Ascending aorta (tissue), 2 donors: Measurements from ENCODE around the gene RAB27A. TPM values are rescaled to one million over a fixed set of nuclear protein-coding genes. Genes with fewer than 3 reads are reported as not detected.

Experiments used
- DNase-seq, 2 donors: peaks; one replicate each; pipeline ENCODE4 v3.0.0-alpha.2; 2019; ENCODE audit warnings: low spot score in 2 of 2
- H3K27ac ChIP-seq, 2 donors: fragments of 200-600 bp; sonication (generic); one replicate each; pipeline ENCODE4 v1.5.1; 2016 to 2017; ENCODE audit warnings: mild to moderate bottlenecking in 1 of 2
- H3K27me3 ChIP-seq: fragments of 200-600 bp; sonication (generic); one replicate; pipeline ENCODE4 v1.5.1; 2017
- H3K36me3 ChIP-seq, 2 donors: fragments of 200-600 bp; sonication (generic); one replicate each; pipeline ENCODE4 v1.5.1; 2016
- H3K4me1 ChIP-seq, 2 donors: fragments of 200-600 bp; sonication (generic); one replicate each; pipeline ENCODE4 v1.5.1; 2016 to 2017; ENCODE audit warnings: mild to moderate bottlenecking in 1 of 2
- H3K4me3 ChIP-seq, 2 donors: fragments of 200-600 bp; sonication (generic); one replicate each; pipeline ENCODE4 v1.5.1; 2016 to 2017; ENCODE audit warnings: mild to moderate bottlenecking in 1 of 2
- H3K9me3 ChIP-seq, 2 donors: fragments of 200-600 bp; sonication (generic); one replicate each; pipeline ENCODE4 v1.5.1; 2016
- intact Hi-C: fragments of 100-400 bp; cut with DNase I; formaldehyde crosslinking; loops from one replicate; pipeline ENCODE4 v1.15.1; 2023
- total RNA-seq: library from RNA; depleted of rRNA; stranded (reverse); fragments of >200 nt; gene quantifications from one replicate; pipeline ENCODE4 v1.1.0, GENCODE V29; 2016
- TF ChIP-seq, protein P1 (sequence below), 3 experiments: fragments of 200-600 bp in 2 of 3; fragments of 450-650 bp in 1 of 3; sonication (generic) in 2 of 3; IDR thresholded peaks; one replicate each; pipeline ENCODE4 v1.5.1; 2016 to 2019; ENCODE audit warnings: antibody characterized with exemption in 3 of 3, mild to moderate bottlenecking in 1 of 3, moderate library complexity in 1 of 3

RAB27A gene
- total RNA-seq, 1 donor from 2014 or later = 17.9 TPM

DNA sequence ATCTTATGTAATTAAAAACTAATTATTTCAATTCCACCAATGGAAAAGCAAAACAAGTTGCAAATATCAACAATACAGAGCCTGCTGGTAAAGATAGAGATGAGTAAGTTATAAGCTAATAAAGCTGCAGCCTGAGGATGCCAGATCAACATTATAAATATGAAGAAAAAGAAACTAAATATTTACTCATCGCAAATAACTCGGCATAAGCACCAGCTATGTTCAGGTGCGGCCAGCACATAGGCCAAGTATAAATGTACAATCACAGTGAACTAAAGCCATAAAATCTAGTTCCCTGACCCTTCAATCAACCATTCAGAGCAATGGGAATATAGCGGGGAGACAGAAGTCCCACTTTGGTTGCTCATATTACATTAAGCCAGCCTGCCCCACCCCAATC is 85.1 kb downstream of the RAB27A start:
- intact Hi-C loops = no loop called here
- H3K27me3 ChIP-seq = no peaks in the 10 kb centered on the region
- TF ChIP-seq, protein P1, sequence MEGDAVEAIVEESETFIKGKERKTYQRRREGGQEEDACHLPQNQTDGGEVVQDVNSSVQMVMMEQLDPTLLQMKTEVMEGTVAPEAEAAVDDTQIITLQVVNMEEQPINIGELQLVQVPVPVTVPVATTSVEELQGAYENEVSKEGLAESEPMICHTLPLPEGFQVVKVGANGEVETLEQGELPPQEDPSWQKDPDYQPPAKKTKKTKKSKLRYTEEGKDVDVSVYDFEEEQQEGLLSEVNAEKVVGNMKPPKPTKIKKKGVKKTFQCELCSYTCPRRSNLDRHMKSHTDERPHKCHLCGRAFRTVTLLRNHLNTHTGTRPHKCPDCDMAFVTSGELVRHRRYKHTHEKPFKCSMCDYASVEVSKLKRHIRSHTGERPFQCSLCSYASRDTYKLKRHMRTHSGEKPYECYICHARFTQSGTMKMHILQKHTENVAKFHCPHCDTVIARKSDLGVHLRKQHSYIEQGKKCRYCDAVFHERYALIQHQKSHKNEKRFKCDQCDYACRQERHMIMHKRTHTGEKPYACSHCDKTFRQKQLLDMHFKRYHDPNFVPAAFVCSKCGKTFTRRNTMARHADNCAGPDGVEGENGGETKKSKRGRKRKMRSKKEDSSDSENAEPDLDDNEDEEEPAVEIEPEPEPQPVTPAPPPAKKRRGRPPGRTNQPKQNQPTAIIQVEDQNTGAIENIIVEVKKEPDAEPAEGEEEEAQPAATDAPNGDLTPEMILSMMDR (IDR thresholded peaks at IDR 0.05) = no peak
- no peaks in the 10 kb centered on the region for H3K9me3 ChIP-seq
- H3K36me3 ChIP-seq = peaks cover 3 to 9% of the 10 kb centered on the region in 2 donors
- no peak for DNase-seq
- H3K27ac ChIP-seq = no peak overlapping the region
- H3K4me3 ChIP-seq = no peak overlapping the region
- no peaks in the 10 kb centered on the region for H3K4me1 ChIP-seq

- Histone ChIP-seq H3K4me1 (peaks cover 0 to 3% of the 10 kb centered on the region in 2 donors), H3K27me3 (no peaks in the 10 kb centered on the region), H3K27ac (no peak overlapping the region), H3K4me3 (no peak overlapping the region), H3K9me3 (no peaks in the 10 kb centered on the region), H3K36me3 (peaks cover 3 to 9% of the 10 kb centered on the region in 2 donors)
- intact Hi-C loops = no loop called here
- DNase-seq = no peak
- TF ChIP-seq, protein P1 (IDR thresholded peaks at IDR 0.05) = no peak
These were observed 87.4 kb downstream of the RAB27A start for GRCh38 chr15:55202206-55202605.

DNA sequence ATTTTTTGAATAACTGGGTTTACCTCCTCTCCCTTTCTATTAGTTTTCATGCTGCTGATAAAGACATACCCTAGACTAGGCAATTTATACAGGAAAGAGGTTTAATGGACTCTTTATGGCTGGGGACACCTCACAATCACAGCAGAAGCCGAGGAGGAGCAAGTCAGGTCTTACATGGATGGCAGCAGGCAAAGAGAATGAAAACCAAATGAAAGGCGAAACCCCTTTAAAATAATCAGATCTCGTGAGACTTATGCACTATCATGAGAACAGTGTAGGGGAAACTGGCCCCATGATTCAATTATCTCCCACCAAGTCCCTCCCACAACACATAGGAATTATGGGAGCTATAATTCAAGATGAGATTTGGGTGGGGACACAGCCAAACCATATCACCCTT is 90.9 kb downstream of the RAB27A start:
- Histone ChIP-seq H3K27ac (no peak overlapping the region), H3K9me3 (no peaks in the 10 kb centered on the region), H3K27me3 (no peaks in the 10 kb centered on the region), H3K36me3 (no peaks in the 10 kb centered on the region), H3K4me3 (no peak overlapping the region), H3K4me1 (peaks cover 4 to 14% of the 10 kb centered on the region in 2 donors)
- no peak for DNase-seq
- TF ChIP-seq, protein P1 (IDR thresholded peaks at IDR 0.05) = no peak
- intact Hi-C loops = loop anchor here (5.0 to 10.0 kb wide), 2 partner anchors 236 to 1224 kb away; partner anchors contain the start of gene UNC13C

- Histone ChIP-seq H3K4me3 (peak overlapping the region; percentile 82 to 95), H3K27me3 (no peaks in the 10 kb centered on the region), H3K36me3 (no peaks in the 10 kb centered on the region), H3K9me3 (no peaks in the 10 kb centered on the region), H3K27ac (peak overlapping the region; percentile 90 to 96), H3K4me1 (peaks cover 4 to 14% of the 10 kb centered on the region in 2 donors)
- TF ChIP-seq, protein P1 (IDR thresholded peaks at IDR 0.05) = no peak
- DNase-seq = no peak
- intact Hi-C loops = loop anchor here (1.0 to 10.0 kb wide), 3 partner anchors 93 to 1223 kb away; partner anchors contain the start of gene UNC13C
These were observed 91.9 kb downstream of the RAB27A start for GRCh38 chr15:55197719-55198118.

DNA sequence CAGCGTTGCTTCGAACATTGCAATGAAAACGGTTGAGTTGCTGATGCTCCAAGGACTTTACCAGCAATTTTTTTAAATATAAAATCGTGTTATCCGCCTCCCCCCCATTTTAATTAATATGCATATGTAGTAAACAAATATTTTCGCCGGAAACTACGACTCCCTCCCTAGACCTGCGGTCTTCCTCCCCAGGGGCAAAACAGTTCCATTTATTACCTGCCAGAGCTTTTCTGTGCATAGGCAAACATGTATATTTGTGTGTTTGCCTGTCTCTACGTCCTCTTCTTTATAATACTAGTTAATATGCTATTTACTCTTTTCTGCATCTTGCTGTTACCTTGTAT is 92.3 kb downstream of the RAB27A start:
- peak overlapping the region; percentile 82 to 95 for H3K4me3 ChIP-seq
- no peaks in the 10 kb centered on the region for H3K9me3 ChIP-seq
- peak overlapping the region; percentile 90 to 96 for H3K27ac ChIP-seq
- no peaks in the 10 kb centered on the region for H3K27me3 ChIP-seq
- TF ChIP-seq, protein P1 (IDR thresholded peaks at IDR 0.05) = no peak
- intact Hi-C loops = loop anchor here (1.0 to 10.0 kb wide), 3 partner anchors 93 to 1223 kb away; partner anchors contain the start of gene UNC13C
- DNase-seq = no peak
- H3K4me1 ChIP-seq = peaks cover 4 to 14% of the 10 kb centered on the region in 2 donors
- H3K36me3 ChIP-seq = no peaks in the 10 kb centered on the region
